ENCODE measurements around the gene IL1A.

Gene IL1A

DNA sequence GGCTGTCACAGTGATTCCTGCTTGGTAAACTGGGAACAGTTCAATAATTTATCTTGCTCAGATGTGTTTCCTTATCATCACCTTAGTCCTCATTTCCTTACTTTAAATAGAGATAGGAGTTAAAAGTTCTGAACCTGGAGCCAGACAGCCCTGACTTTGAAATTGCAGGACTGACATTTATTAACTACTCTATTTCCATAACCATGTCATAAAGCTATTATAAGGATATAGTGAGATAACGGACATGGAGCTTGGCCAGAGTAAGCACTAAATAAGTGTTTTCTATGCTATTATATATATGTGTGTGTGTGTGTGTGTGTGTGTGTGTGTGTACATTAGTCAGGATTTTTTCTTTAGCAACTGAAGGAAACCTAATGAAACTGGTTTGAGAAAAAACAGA, 50.4 kb downstream of the IL1A start:
- no peak overlapping the region for H3K4me3 ChIP-seq (ENCODE audit: low read length)
- TF ChIP-seq, protein P1, sequence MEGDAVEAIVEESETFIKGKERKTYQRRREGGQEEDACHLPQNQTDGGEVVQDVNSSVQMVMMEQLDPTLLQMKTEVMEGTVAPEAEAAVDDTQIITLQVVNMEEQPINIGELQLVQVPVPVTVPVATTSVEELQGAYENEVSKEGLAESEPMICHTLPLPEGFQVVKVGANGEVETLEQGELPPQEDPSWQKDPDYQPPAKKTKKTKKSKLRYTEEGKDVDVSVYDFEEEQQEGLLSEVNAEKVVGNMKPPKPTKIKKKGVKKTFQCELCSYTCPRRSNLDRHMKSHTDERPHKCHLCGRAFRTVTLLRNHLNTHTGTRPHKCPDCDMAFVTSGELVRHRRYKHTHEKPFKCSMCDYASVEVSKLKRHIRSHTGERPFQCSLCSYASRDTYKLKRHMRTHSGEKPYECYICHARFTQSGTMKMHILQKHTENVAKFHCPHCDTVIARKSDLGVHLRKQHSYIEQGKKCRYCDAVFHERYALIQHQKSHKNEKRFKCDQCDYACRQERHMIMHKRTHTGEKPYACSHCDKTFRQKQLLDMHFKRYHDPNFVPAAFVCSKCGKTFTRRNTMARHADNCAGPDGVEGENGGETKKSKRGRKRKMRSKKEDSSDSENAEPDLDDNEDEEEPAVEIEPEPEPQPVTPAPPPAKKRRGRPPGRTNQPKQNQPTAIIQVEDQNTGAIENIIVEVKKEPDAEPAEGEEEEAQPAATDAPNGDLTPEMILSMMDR (conservative IDR thresholded peaks at IDR 0.05; ENCODE audit: low read length), result no peak
- DNase-seq (ENCODE audit: low read depth), result no peak

DNA sequence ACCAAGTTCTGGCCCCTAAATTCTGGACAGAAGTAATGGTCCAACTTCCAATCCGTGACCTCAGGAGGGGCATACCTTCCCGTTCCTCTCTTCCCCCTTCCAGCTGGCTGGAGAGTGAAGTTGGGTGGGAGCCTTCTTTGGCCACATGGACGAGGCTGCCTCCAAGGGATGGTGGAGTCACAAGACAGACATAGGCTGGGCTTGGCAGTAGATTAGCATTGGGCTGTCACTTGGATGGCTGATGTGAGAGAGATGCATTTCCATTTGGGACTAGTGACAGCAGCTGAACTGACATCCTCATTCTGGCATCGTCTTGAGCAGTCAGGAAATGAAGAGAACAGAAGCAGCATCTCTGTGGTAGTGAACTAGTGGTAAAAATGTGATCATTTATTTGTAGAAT, 50.8 kb downstream of the IL1A start:
- TF ChIP-seq, protein P1 (conservative IDR thresholded peaks at IDR 0.05; ENCODE audit: low read length), result no peak
- no peak for DNase-seq (ENCODE audit: low read depth)
- H3K4me3 ChIP-seq (ENCODE audit: low read length), result no peak overlapping the region

DNA sequence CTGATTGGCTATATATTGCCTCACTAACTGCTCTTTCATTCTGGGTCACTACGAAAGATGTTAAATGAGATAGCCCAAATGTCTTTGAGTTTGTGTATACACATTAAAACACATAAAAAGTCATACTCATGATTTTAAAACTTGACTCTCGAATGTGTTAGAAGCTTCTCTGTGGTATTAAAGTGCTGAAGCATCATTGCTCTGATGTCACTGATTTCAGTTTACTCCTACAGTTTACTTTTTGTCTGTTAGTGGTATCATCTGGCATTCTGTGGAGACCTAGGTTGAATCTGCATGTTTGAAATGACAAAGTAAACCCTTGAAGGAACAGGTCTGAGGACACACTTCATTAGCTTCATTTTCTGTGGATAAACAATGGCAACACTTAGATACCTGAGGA, 52.8 kb downstream of the IL1A start:
- TF ChIP-seq, protein P1 (conservative IDR thresholded peaks at IDR 0.05; ENCODE audit: low read length), result no peak
- no peak for DNase-seq (ENCODE audit: low read depth)
- no peak overlapping the region for H3K4me3 ChIP-seq (ENCODE audit: low read length)

DNA sequence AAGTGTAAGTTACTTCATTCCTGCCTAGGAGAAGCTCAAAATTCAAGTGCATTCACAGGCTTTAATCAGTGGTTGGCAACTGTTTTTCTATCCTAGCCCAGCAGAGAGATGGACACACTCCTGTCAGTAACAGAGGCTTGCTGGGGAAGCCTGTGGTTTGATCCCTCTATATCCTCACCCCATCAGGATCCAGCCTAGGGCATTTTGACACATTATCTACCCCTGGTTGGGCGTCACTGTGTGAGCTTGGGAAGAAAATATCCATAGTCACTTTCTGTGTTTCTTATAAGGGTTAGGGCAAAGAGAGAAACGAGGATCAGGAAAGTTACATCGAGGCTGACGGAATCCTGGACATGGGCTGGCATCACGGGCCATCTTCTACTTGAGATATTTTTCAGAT, 53.5 kb downstream of the IL1A start:
- TF ChIP-seq, protein P1 (conservative IDR thresholded peaks at IDR 0.05; ENCODE audit: low read length), result no peak
- no peak for DNase-seq (ENCODE audit: low read depth)
- no peak overlapping the region for H3K4me3 ChIP-seq (ENCODE audit: low read length)

DNA sequence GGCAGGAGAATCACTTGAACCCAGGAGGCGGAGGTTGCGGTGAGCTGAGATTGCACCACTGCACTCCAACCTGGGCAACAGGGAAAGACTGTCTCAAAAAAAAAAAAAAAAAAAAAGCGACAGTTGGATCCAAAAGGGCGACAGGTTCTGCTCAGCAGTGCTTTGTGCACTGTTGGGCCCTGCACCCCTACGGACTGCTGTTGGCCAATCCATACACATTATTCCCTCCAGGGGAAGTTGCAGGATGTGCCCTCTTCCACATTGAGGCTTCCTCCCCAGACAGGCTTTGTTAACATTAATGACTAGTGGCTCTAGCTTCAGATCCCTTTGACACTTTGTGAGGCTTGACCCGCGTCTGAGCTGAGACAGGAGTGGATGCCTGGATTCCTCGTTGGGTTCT, 54.1 kb downstream of the IL1A start:
- DNase-seq (ENCODE audit: low read depth), result no peak
- TF ChIP-seq, protein P1 (conservative IDR thresholded peaks at IDR 0.05; ENCODE audit: low read length), result no peak
- no peak overlapping the region for H3K4me3 ChIP-seq (ENCODE audit: low read length)

DNA sequence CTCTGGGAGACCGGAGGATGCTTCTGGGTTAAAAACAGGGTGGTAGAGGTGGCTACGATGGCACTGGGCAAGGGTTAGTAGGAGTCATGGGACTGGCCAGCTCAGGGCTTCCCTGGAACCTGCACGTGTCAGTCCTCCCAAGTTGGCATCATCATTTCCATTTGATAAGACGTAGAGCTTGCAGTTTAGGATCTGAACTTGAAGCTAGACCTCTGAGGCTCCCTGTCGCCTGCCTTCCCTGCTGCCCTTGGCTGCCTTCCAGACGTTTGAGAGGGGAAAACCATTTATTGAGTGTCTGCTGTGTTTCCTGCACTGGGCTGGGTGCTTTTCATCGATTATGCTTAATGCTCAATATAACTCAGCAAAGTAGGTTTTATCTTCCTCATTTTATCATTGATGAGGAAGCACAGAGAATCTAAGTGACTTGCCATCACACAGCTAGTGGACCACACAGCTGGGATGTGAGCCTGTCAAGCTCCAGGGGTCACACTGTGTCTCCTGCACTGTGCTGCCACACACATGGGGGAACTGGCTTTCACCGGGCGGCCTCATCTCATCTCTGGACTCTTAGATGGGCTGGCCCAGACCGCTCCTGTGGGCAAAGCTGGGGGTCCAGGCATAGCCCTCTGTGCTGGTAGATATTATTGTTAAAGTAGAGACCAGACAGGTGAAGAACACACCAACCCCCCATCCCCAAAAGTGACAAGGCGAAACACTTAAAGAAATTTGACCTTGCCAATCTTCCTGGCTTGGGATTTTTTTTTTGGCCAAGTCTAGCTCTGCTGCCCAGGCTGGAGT, 55.7 kb downstream of the IL1A start:
- H3K4me3 ChIP-seq (ENCODE audit: low read length), result no peak overlapping the region
- no peak for DNase-seq (ENCODE audit: low read depth)
- TF ChIP-seq, protein P1 (conservative IDR thresholded peaks at IDR 0.05; ENCODE audit: low read length), result no peak

DNA sequence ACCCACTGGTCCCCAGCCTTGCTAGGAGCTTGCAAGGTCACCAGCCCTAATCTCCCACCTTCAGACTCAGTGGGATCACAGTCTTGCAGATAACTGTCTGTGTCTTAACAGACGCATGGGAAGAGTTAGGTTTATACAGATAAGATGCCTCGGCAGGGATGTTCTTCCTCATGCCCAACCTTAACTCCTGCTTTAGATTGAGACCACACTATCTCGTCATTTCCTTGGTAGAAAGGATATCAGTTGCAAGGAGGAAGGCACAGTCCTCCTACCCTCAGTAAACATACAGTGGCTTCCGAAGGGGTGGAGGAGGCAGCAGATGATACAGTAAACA, 56.3 kb downstream of the IL1A start:
- TF ChIP-seq, protein P1 (conservative IDR thresholded peaks at IDR 0.05; ENCODE audit: low read length), result no peak
- no peak for DNase-seq (ENCODE audit: low read depth)
- H3K4me3 ChIP-seq (ENCODE audit: low read length), result no peak overlapping the region
